Body of pancreas (tissue), 4 donors: ENCODE results near the gene DIP2B. TPM values are rescaled to one million over a fixed set of nuclear protein-coding genes. Genes with fewer than 3 reads are reported as not detected.

Experiments used
- ATAC-seq: fragments of 150-250 bp; one replicate; pipeline ENCODE4 v1.9.1; 2016
- DNase-seq, 4 donors: peaks; one replicate each; pipeline ENCODE4 v3.0.0-alpha.2; 2019
- H3K27ac ChIP-seq, 4 donors: fragments of 200-600 bp; sonication (generic); 1 replicate in 3 of 4; 2 replicates in 1 of 4; pipeline versions ENCODE4 v1.5.1 to v1.6.1; 2016 to 2019; ENCODE audit warnings: mild to moderate bottlenecking in 1 of 4, mixed read lengths in 1 of 4, moderate library complexity in 1 of 4
- H3K27me3 ChIP-seq, 2 donors: fragments of 200-600 bp; sonication (generic); one replicate each; pipeline ENCODE4 v1.6.0; 2016; ENCODE audit warnings: mild to moderate bottlenecking in 1 of 2
- H3K36me3 ChIP-seq, 2 donors: fragments of 200-600 bp; sonication (generic); replicated peaks in 1 of 2; 2 replicates each; pipeline ENCODE4 v1.5.1; 2016; ENCODE audit warnings: low read depth in 2 of 2; ENCODE audit not compliant: insufficient read depth in 1 of 2
- H3K4me1 ChIP-seq: fragments of 200-600 bp; sonication (generic); one replicate; pipeline ENCODE4 v1.6.0; 2016
- H3K4me3 ChIP-seq, 2 donors: fragments of 200-600 bp; sonication (generic); 1 replicate in 1 of 2; 2 replicates in 1 of 2; pipeline ENCODE4 v1.5.1; 2016 to 2019
- H3K9me3 ChIP-seq, 3 donors: fragments of 200-600 bp; sonication (generic); 1 replicate in 2 of 3; 2 replicates in 1 of 3; pipeline ENCODE4 v1.5.1; 2016
- CTCF ChIP-seq, 7 experiments: fragments of 450-650 bp in 4 of 7; fragments of 200-600 bp in 3 of 7; sonication (generic) in 3 of 7; IDR thresholded peaks; one replicate each; pipeline ENCODE4 v1.5.1; 2016 to 2019; ENCODE audit warnings: antibody characterized with exemption in 7 of 7
- POLR2A ChIP-seq, 3 donors: fragments of 450-650 bp; IDR thresholded peaks; one replicate each; pipeline ENCODE4 v1.6.1; 2016; ENCODE audit warnings: antibody characterized with exemption in 3 of 3, mild to moderate bottlenecking in 2 of 3
- WGBS, 2 donors: methylation state at CpG; one replicate each; pipeline ENCODE4 v1.1.5; 2017; 5-methylcytosine and 5-hydroxymethylcytosine counted together
- intact Hi-C: fragments of 100-400 bp; cut with DNase I; formaldehyde crosslinking; loops from one replicate; pipeline ENCODE4 v1.15.1; 2023
- total RNA-seq, 2 donors: library from RNA; depleted of rRNA; stranded (reverse); fragments of >200 nt; gene quantifications; one replicate each; pipeline ENCODE4 v1.1.0, GENCODE V29; 2016

DIP2B gene
- total RNA-seq, 2 donors from 2014 or later = 15.8 to 28.7 TPM

GRCh38 chr12:50728841-50729240, 224.1 kb downstream of the DIP2B start:
- no peak overlapping the region for H3K27ac ChIP-seq
- intact Hi-C loops = no loop called here
- H3K36me3 ChIP-seq = peaks cover 8 to 28% of the 10 kb centered on the region in 2 donors
- H3K4me3 ChIP-seq = no peak overlapping the region
- H3K4me1 ChIP-seq = peaks cover 19% of the 10 kb centered on the region
- ATAC-seq = no peak
- H3K9me3 ChIP-seq = no peaks in the 10 kb centered on the region
- DNase-seq = no peak
- no peaks in the 10 kb centered on the region for H3K27me3 ChIP-seq
- no peak for TF ChIP-seq POLR2A (IDR thresholded peaks at IDR 0.05)
- TF ChIP-seq CTCF (IDR thresholded peaks at IDR 0.05) = no peak
- WGBS, 2 donors = 89 to 93% methylated on average over 4 of the region's 4 CpGs

- Histone ChIP-seq H3K27me3 (no peaks in the 10 kb centered on the region), H3K36me3 (peaks cover 8 to 32% of the 10 kb centered on the region in 2 donors)
- WGBS, 2 donors = 86 to 87% methylated on average over 8 to 9 of the region's 9 CpGs
Observed at GRCh38 chr12:50732591-50732990, 227.8 kb downstream of the DIP2B start.

GRCh38 chr12:50733706-50734105, 228.9 kb downstream of the DIP2B start:
- Histone ChIP-seq H3K36me3 (peaks cover 6 to 31% of the 10 kb centered on the region in 2 donors), H3K27me3 (no peaks in the 10 kb centered on the region), H3K4me3 (no peak overlapping the region), H3K4me1 (no peaks in the 10 kb centered on the region), H3K9me3 (no peaks in the 10 kb centered on the region), H3K27ac (no peak overlapping the region)
- no peak for TF ChIP-seq POLR2A (IDR thresholded peaks at IDR 0.05)
- TF ChIP-seq CTCF (IDR thresholded peaks at IDR 0.05) = no peak
- no peak for DNase-seq
- no peak for ATAC-seq
- intact Hi-C loops = no loop called here
- 74 to 80% methylated on average over 3 of the region's 3 CpGs for WGBS, 2 donors

More at GRCh38 chr12:50732591-50732990, 227.8 kb downstream of the DIP2B start:
- Histone ChIP-seq H3K4me3 (no peak overlapping the region), H3K4me1 (no peaks in the 10 kb centered on the region), H3K9me3 (no peaks in the 10 kb centered on the region), H3K27ac (no peak overlapping the region)
- no peak for ATAC-seq
- intact Hi-C loops = no loop called here
- TF ChIP-seq POLR2A (IDR thresholded peaks at IDR 0.05) = no peak
- no peak for DNase-seq

- no peak for ATAC-seq
Observed at GRCh38 chr12:50734409-50735263, 229.9 kb downstream of the DIP2B start.

More at GRCh38 chr12:50734409-50735263, 229.9 kb downstream of the DIP2B start:
- Histone ChIP-seq H3K36me3 (peaks cover 4 to 32% of the 10 kb centered on the region in 2 donors), H3K27me3 (no peaks in the 10 kb centered on the region), H3K9me3 (no peaks in the 10 kb centered on the region), H3K4me1 (no peaks in the 10 kb centered on the region), H3K27ac (no peak overlapping the region), H3K4me3 (no peak overlapping the region)
- intact Hi-C loops = no loop called here
- no peak for DNase-seq
- 78 to 84% methylated on average over 10 of the region's 10 CpGs for WGBS, 2 donors
- no peak for TF ChIP-seq POLR2A (IDR thresholded peaks at IDR 0.05)
- peak; percentile 16 to 46 (median 38) for TF ChIP-seq CTCF (IDR thresholded peaks at IDR 0.05)
